C4-2B (cell line): Measurements from ENCODE around the gene ERC2.
A peak's percentile ranks its signal among the peaks of the same experiment; 100 is the strongest.

Experiments
- H3K27ac ChIP-seq: fragments of 450-650 bp; 2 replicates; pipeline ENCODE4 v1.5.1; 2017
- ZFX ChIP-seq: fragments of 450-650 bp; IDR thresholded peaks from 2 replicates; pipeline ENCODE4 v1.6.1; 2017
- TF ChIP-seq, protein P1 (sequence below): fragments of 450-650 bp; conservative IDR thresholded peaks from 2 replicates; pipeline ENCODE4 v1.5.1; 2017; ENCODE audit warnings: mild to moderate bottlenecking

Gene ERC2

DNA sequence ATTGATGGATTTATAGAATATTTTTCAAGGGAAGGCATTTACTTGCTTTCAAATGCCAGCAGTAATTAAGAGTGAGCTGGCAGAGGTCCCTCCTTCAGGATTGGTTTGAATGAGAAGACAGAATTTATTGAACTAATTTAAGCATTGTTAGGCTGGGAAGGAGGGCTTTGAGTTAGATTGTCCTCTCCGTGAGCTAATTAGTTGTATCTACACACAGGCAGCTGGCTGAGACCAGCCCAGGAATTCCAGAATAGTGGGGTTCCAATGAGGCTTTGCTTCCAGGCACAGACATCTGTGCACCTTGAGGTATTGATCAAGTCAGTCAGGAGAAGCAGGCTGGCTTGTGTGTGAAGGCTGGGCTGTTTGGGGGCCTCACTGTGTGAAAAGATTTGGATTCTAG is 857.1 kb downstream of the ERC2 start:
- H3K27ac ChIP-seq = no peak overlapping the region

DNA sequence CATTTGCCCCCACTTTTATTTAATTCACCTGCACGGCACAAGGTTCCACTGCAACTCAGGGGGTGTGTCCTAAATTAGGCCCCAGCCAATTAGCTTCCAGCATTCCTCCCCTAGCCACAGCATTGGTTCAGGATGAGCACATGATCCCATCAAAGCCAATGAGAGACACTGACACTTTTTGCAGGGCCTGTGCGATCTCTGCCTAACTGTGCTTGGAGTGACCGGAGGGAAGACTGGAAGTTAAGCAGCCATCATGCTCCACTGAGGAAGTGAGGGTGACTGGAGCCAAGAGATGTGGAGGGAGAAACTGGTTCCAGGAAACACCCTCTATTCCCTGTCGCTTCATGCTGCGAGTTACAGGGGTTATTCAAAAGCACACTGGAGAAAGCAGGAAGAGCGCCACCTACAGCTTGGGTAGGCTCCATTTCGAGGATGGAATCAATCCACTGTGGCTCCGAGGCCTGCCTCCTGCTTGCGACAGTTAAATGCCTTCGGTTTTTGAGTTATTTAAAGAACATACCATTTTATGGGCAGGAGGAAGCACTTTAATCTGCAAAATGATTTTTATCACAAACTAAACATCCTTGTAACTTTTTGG is 858.9 kb downstream of the ERC2 start:
- H3K27ac ChIP-seq = peak overlapping the region; percentile 33; the same call in 1 of the 2 replicates
- TF ChIP-seq, protein P1, sequence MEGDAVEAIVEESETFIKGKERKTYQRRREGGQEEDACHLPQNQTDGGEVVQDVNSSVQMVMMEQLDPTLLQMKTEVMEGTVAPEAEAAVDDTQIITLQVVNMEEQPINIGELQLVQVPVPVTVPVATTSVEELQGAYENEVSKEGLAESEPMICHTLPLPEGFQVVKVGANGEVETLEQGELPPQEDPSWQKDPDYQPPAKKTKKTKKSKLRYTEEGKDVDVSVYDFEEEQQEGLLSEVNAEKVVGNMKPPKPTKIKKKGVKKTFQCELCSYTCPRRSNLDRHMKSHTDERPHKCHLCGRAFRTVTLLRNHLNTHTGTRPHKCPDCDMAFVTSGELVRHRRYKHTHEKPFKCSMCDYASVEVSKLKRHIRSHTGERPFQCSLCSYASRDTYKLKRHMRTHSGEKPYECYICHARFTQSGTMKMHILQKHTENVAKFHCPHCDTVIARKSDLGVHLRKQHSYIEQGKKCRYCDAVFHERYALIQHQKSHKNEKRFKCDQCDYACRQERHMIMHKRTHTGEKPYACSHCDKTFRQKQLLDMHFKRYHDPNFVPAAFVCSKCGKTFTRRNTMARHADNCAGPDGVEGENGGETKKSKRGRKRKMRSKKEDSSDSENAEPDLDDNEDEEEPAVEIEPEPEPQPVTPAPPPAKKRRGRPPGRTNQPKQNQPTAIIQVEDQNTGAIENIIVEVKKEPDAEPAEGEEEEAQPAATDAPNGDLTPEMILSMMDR = peak; percentile 72
- TF ChIP-seq ZFX = no peak

More for the DNA sequence above, 857.1 kb downstream of the ERC2 start:
- no peak for TF ChIP-seq ZFX
- TF ChIP-seq, protein P1 = no peak

DNA sequence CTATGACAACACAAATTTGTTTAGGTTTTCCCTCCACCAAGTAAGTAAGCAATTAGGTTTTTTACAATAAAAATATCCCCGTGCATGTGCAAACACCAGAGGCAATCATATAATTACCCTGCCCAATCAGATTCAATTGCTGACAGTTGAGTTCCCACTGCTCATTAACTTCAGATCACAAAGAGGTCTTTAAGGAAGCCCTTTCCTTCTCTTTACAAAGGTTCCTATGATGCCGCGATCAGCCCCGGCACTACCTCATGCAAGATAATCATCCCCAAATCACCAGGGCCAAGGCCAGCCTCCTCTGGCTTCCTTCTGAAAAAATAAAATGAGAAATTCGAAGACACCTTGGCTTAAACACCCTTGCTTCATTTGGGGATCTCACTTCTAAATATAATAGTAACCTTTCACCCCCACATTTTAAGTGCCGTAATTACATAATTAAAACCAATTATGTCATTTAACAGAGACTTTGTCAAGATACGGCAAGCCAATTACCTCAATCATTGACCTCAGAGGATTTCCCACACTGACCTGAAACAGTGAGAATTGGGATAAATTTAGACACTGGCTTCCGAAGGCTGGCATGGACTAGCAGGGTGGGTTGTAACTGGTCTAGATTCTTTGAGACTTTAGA is 859.8 kb downstream of the ERC2 start:
- H3K27ac ChIP-seq = no peak overlapping the region
- TF ChIP-seq, protein P1 = no peak
- no peak for TF ChIP-seq ZFX

DNA sequence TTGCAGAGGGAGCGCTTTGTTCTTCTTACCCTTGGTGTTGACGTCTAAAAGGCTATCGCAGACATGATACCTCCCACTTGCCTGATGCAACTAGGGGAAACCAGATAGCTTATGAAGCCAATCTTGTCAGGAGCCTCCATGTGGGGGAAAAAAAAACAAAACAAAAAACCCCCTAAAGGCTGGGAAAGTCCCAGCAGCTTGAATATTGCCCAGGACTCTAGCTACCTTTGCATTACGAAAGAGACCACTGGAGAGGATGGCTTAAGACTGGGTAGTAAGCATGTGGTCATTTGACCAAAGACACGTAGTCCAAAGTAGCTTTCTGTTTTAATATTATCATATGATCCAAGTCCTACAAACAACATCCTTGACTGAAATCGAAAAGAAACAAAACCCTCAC is 860.4 kb downstream of the ERC2 start:
- TF ChIP-seq, protein P1 = no peak
- TF ChIP-seq ZFX = no peak
- no peak overlapping the region for H3K27ac ChIP-seq

DNA sequence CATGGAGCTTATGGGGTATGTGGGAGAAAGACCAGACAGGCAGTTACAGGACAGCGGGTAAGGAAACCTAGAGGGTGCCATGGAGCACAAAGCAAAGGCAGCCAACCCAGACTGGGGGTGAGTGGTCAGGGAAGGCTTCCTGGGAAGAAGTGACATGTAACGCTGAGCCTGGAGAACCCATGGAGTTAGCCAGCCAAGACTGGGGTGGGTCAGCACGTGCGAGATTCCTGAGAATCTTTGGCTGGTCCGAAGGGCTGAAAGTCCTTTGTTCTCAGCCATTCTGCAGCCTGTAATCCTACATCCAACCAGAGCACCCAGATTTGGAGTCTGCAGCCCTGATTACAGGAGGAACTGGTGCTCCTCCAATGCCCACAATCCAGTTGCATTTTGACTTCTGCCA is 861.1 kb downstream of the ERC2 start:
- no peak overlapping the region for H3K27ac ChIP-seq
- TF ChIP-seq ZFX = no peak
- TF ChIP-seq, protein P1 = no peak

DNA sequence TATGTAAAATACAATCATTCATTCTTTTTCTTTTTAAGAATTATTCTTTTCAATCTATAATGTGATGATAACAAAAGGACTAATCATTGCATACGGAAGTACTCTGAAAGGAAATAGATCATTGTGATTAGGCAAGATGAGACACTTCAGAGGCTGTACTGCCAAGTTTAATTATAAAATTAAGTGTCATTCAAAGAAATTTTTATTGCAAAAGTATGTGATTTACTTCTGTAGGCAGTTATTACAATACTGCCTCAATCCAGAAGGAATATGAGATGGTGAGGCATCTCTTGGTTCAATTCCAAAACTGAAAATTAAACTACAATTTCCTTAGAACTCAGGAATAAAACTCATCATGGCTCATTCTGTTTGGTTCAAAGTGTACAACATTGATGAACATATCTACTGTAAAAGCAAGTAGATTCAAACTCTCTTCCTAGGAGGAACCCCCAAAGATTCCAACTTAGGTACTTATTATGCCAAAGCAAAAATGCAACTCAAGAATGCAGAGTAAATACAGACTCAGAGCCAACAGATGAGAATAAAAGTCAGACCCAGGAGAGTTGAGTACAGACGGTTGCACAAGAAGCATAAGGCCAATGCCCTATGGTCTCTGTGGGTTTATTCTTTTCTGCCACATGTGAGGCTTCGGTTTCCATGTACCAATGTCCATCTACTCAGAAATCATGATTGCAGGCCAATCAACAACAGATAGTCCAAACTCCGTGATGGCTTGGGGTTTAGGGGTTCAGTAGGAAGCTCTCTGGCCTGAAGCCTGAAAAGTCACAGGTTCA is 862.6 kb downstream of the ERC2 start:
- no peak for TF ChIP-seq ZFX
- TF ChIP-seq, protein P1 = no peak
- no peak overlapping the region for H3K27ac ChIP-seq

DNA sequence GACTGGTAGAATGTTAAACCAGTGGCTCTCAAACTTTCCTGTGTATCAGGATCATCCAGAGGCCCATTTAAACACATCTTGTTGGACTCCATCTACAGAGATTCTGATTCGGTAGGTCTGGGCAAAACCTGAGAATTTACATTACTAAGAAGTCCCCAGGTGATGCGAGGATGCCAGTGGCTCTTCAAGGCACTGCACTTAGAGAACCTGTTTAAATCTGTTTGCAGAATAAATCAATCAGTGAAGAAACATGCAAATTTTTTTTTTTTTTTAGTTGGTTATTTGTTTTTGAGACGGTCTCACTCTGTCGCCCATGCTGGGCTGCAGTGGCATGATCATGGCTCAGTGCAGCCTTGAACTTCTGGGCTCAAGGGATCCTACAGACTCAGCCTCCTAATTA is 863.4 kb downstream of the ERC2 start:
- no peak for TF ChIP-seq ZFX
- TF ChIP-seq, protein P1 = no peak

More for the DNA sequence above, 863.4 kb downstream of the ERC2 start:
- no peak overlapping the region for H3K27ac ChIP-seq
